A549 (cell line): ENCODE data around the gene MAP3K13. TPM values are rescaled to one million over a fixed set of nuclear protein-coding genes. Genes with fewer than 3 reads are reported as not detected.
A peak's percentile ranks its signal among the peaks of the same experiment; 100 is the strongest.
"Not testable (repeated sequence)": the region's sequence is repeated elsewhere in the genome, so short reads cannot be mapped to it uniquely, and the experiment has no call there.

Source experiments
- ATAC-seq, 2 experiments: fragments of 200-7000 bp in 1 of 2; fragments of >200 bp in 1 of 2; cut with Nextera tagmentation in 1 of 2; cut with Tn5 transposase in 1 of 2; 3 replicates each; pipeline versions ENCODE4 v1.8.0 to v1.9.1; 2018 to 2020; ENCODE audit warnings: mild to moderate bottlenecking in 1 of 2, moderate library complexity in 1 of 2
- CTCF ChIA-PET: fragments of 300-600 bp; sonication (Branson Sonifier 250); formaldehyde crosslinking; extraction: SDS; loops from one replicate; lab custom pipeline; 2021; ENCODE audit warnings: antibody characterized with exemption, inconsistent platforms; lab: Yijun Ruan, JAX
- POLR2A ChIA-PET: fragments of 350-600 bp; formaldehyde crosslinking; extraction: SDS; loops from one replicate; lab custom pipeline; 2021; ENCODE audit warnings: antibody characterized with exemption, inconsistent platforms; lab: Yijun Ruan, JAX
- DNase-seq, 2 experiments: peaks; one replicate each; pipeline versions ENCODE4 v3.0.0 to v3.0.0-alpha.2; 2011 to 2016; ENCODE audit warnings: low read depth in 1 of 2, low spot score in 1 of 2
- FAIRE-seq: peaks from 2 replicates; lab custom pipeline; 2011; peaks lifted over from hg19 to GRCh38; lab: Jason Lieb, UNC
- H3K27ac ChIP-seq, 2 experiments: fragments of >200 bp; sonication (Bioruptor Twin); formaldehyde crosslinking; 3 replicates each; pipeline ENCODE4 v1.5.1; 2016 to 2017
- H3K4me1 ChIP-seq: fragments of >200 bp; sonication (Bioruptor Twin); formaldehyde crosslinking; 3 replicates; pipeline ENCODE4 v1.6.1; 2016
- H3K4me2 ChIP-seq: fragments of >200 bp; sonication (Bioruptor Twin); formaldehyde crosslinking; 3 replicates; pipeline ENCODE4 v1.6.1; 2016
- H3K4me3 ChIP-seq: fragments of >200 bp; sonication (Bioruptor Twin); formaldehyde crosslinking; 3 replicates; pipeline ENCODE4 v1.5.1; 2016
- H3K9me3 ChIP-seq: fragments of >200 bp; sonication (Bioruptor Twin); formaldehyde crosslinking; 3 replicates; pipeline ENCODE4 v1.6.1; 2016
- ATOH8 ChIP-seq: fragments of 250-450 bp; sonication (Bioruptor Pico); IDR thresholded peaks from 2 replicates; pipeline ENCODE4 v1.5.0; 2020; ENCODE audit warnings: low read depth, mild to moderate bottlenecking, moderate library complexity
- CBX8 ChIP-seq: fragments of 200-600 bp; sonication (generic); IDR thresholded peaks from 2 replicates; pipeline ENCODE4 v1.6.1; 2016
- EP300 ChIP-seq, 2 experiments: fragments of >200 bp; sonication (Bioruptor Twin); formaldehyde crosslinking; IDR thresholded peaks; 2 replicates in 1 of 2; 3 replicates in 1 of 2; pipeline ENCODE4 v1.6.1; 2016 to 2017
- FOSL2 ChIP-seq, 2 experiments: fragments of 450-650 bp in 1 of 2; fragments of >200 bp in 1 of 2; sonication (Bioruptor Twin) in 1 of 2; formaldehyde crosslinking; IDR thresholded peaks; 2 replicates each; pipeline versions ENCODE4 v1.5.0 to v1.6.1; 2016 to 2020; ENCODE audit warnings: mild to moderate bottlenecking in 1 of 2, moderate library complexity in 1 of 2
- HES2 ChIP-seq: fragments of >200 bp; sonication (Bioruptor Twin); formaldehyde crosslinking; IDR thresholded peaks from 2 replicates; pipeline ENCODE4 v1.6.1; 2016
- HMGXB4 ChIP-seq: fragments of 250-450 bp; sonication (Bioruptor Pico); IDR thresholded peaks from 2 replicates; pipeline ENCODE4 v1.5.0; 2021; ENCODE audit warnings: mild to moderate bottlenecking, moderate library complexity, borderline replicate concordance
- JUN ChIP-seq, 2 experiments: fragments of >200 bp; sonication (Bioruptor Twin); formaldehyde crosslinking; IDR thresholded peaks; 2 replicates in 1 of 2; 3 replicates in 1 of 2; pipeline ENCODE4 v1.6.1; 2016 to 2017
- KDM1A ChIP-seq: fragments of 200-600 bp; sonication (generic); IDR thresholded peaks from 2 replicates; pipeline ENCODE4 v1.6.1; 2016; ENCODE audit warnings: low read depth, mild to moderate bottlenecking
- MAFK ChIP-seq: fragments of 450-650 bp; IDR thresholded peaks from 2 replicates; pipeline ENCODE4 v1.6.1; 2014; ENCODE audit not compliant: partially characterized antibody
- MAZ ChIP-seq: fragments of 150-350 bp; IDR thresholded peaks from 2 replicates; pipeline ENCODE4 v1.6.1; 2014; ENCODE audit warnings: antibody characterized with exemption, low read depth, low read length, borderline replicate concordance
- NR3C1 ChIP-seq: fragments of >200 bp; sonication (Bioruptor Twin); formaldehyde crosslinking; IDR thresholded peaks from 3 replicates; pipeline ENCODE4 v1.6.1; 2017
- PBX3 ChIP-seq: IDR thresholded peaks from 2 replicates; pipeline ENCODE4 v1.6.1; 2012
- PHF8 ChIP-seq: fragments of 200-600 bp; sonication (generic); IDR thresholded peaks from 2 replicates; pipeline ENCODE4 v1.6.1; 2016; ENCODE audit warnings: low read depth, mild to moderate bottlenecking, antibody characterized with exemption, moderate library complexity, borderline replicate concordance
- POLR2AphosphoS2 ChIP-seq: conservative IDR thresholded peaks from 2 replicates; pipeline ENCODE4 v1.6.1; 2012; ENCODE audit warnings: low read length, improper control_type of control experiment, inconsistent platforms
- RARB ChIP-seq: fragments of 250-450 bp; sonication (Bioruptor Pico); IDR thresholded peaks from 2 replicates; pipeline ENCODE4 v1.8.0; 2021; ENCODE audit warnings: mild to moderate bottlenecking, moderate library complexity
- RCOR1 ChIP-seq: fragments of 150-350 bp; IDR thresholded peaks from 2 replicates; pipeline ENCODE4 v1.6.1; 2014; ENCODE audit warnings: antibody characterized with exemption, low read length, low read depth
- REST ChIP-seq: fragments of 200-600 bp; sonication (generic); IDR thresholded peaks from 2 replicates; pipeline ENCODE4 v1.6.1; 2016; ENCODE audit warnings: antibody characterized with exemption, mild to moderate bottlenecking, moderate library complexity
- RFX5 ChIP-seq: fragments of 450-650 bp; IDR thresholded peaks from 2 replicates; pipeline ENCODE4 v1.7.1; 2014; ENCODE audit warnings: antibody characterized with exemption, mild to moderate bottlenecking, moderate library complexity
- TP53 ChIP-seq: fragments of 250-450 bp; sonication (Bioruptor Pico); IDR thresholded peaks from 2 replicates; pipeline ENCODE4 v1.5.0; 2021; ENCODE audit warnings: mild to moderate bottlenecking, moderate library complexity
- ZC3H11A ChIP-seq: fragments of 450-650 bp; IDR thresholded peaks from 2 replicates; pipeline ENCODE4 v1.6.1; 2014; ENCODE audit warnings: antibody characterized with exemption, mild to moderate bottlenecking
- WGBS: methylation state at CpG from one replicate; pipeline ENCODE4 v1.1.6; 2017; ENCODE audit errors: missing lambda C conversion rate; 5-methylcytosine and 5-hydroxymethylcytosine counted together
- polyA plus RNA-seq, 4 experiments: library from polyadenylated mRNA; depleted of rRNA in 3 of 4; stranded (reverse); fragments of >200 nt; fragmentation: RNase III in 1 of 4; extraction: RNeasy Plus Mini Kit Qiagen cat#74134 plus additional on column Dnase treatment in 1 of 4; gene quantifications; 2 replicates in 3 of 4; 3 replicates in 1 of 4; pipeline ENCODE4 v1.2.3, GENCODE V29; 2011 to 2017

Gene MAP3K13
- polyA plus RNA-seq, 2 of the 4 experiments (the other 2 are of a cell fraction) = 15.8 to 23.2 TPM

GRCh38 chr3:185470323-185470722 is 107.4 kb downstream of the MAP3K13 start (continued):
- TF ChIP-seq MAZ (no peak), RCOR1 (no peak), JUN (IDR thresholded peaks at IDR 0.05) (no peak), PBX3 (no peak), RFX5 (no peak), ZC3H11A (no peak)

- TF ChIP-seq POLR2AphosphoS2 = no peak
- no peak for TF ChIP-seq PHF8
- no peak for TF ChIP-seq KDM1A
- no peak for TF ChIP-seq PBX3
- TF ChIP-seq HES2 = no peak
- TF ChIP-seq JUN (IDR thresholded peaks at IDR 0.05) = no peak
- no peak for TF ChIP-seq FOSL2 (IDR thresholded peaks at IDR 0.05)
- no peak for TF ChIP-seq FOSL2 (CRISPR knock-in tag; IDR thresholded peaks at IDR 0.05)
- TF ChIP-seq TP53 (CRISPR knock-in tag) = no peak
- TF ChIP-seq RARB (CRISPR knock-in tag) = no peak
- TF ChIP-seq REST = no peak
- TF ChIP-seq NR3C1 = no peak
- TF ChIP-seq CBX8 = no peak
- TF ChIP-seq RCOR1 = no peak
- no peak for TF ChIP-seq HMGXB4 (CRISPR knock-in tag)
- no peak for TF ChIP-seq EP300 (IDR thresholded peaks at IDR 0.05)
- no peak for TF ChIP-seq ATOH8 (CRISPR knock-in tag)
- TF ChIP-seq MAFK = no peak
- no peaks in the 10 kb centered on the region for H3K9me3 ChIP-seq
- ChIA-PET POLR2A (no interaction called here), CTCF (no interaction called here)
- peak in 1 of 2 experiments; percentile 28; a peak in 1 of 6 replicates for ATAC-seq
- DNase-seq = peak in 1 of 2 experiments; percentile 11
- FAIRE-seq = no peak
- H3K27ac ChIP-seq = peak overlapping the region in 1 of 2 experiments; percentile 69; a peak in 2 of 6 replicates
- H3K4me3 ChIP-seq = no peak overlapping the region
- no peak overlapping the region for H3K4me2 ChIP-seq
- 65% methylated on average over 13 of the region's 15 CpGs for WGBS
- no peaks in the 10 kb centered on the region for H3K4me1 ChIP-seq
Measured at GRCh38 chr3:185473290-185473815, 110.4 kb downstream of the MAP3K13 start.

- CTCF ChIA-PET = interaction anchor here (1.4 kb wide), 2 partner anchors 84 to 85 kb away, joined by 3 to 4 read pairs; no protein-coding TSS in a partner anchor
- H3K27ac ChIP-seq, H3K4me2 ChIP-seq, POLR2A ChIA-PET, H3K4me3 ChIP-seq, H3K4me1 ChIP-seq, ATAC-seq, FAIRE-seq, DNase-seq, H3K9me3 ChIP-seq: not testable (repeated sequence)
- WGBS = 95% methylated on average over 6 of the region's 6 CpGs
Measured at GRCh38 chr3:185474922-185475321, 112.0 kb downstream of the MAP3K13 start.
